ENCODE results near the gene SPCS1. TPM values are rescaled to one million over a fixed set of nuclear protein-coding genes. Genes with fewer than 3 reads are reported as not detected.
A peak's percentile ranks its signal among the peaks of the same experiment; 100 is the strongest.

Gene SPCS1
- total RNA-seq, 1 donor from 2014 or later: 57.9 TPM

DNA sequence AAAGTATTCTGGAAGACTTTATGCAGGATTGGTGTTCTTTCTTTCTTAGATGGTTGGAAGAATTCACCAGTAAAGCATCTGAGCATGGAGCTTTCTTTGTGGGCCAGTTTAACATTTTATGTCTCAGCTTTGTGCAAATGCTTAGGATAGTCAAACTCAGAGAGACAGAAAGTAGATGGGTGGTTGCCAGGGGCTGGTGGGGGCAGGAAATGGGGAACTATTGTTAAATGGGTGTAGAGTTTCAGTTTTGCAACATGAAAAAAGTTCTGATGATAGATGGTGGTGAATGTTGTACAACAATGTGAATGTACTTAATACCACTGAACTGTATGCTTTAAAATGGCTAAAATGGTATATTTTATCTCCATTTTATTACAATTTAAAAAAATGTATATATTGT, 24.8 kb downstream of the SPCS1 start:
- H3K27me3 ChIP-seq (ENCODE audit: control insufficient read depth, insufficient read depth, low read length): no peaks in the 10 kb centered on the region
- peaks cover 4% of the 10 kb centered on the region for H3K36me3 ChIP-seq (ENCODE audit: control insufficient read depth, insufficient read depth, low read length)
- DNase-seq (ENCODE audit: low read depth) (no peak), FAIRE-seq (no peak)
- TF ChIP-seq, protein P1, sequence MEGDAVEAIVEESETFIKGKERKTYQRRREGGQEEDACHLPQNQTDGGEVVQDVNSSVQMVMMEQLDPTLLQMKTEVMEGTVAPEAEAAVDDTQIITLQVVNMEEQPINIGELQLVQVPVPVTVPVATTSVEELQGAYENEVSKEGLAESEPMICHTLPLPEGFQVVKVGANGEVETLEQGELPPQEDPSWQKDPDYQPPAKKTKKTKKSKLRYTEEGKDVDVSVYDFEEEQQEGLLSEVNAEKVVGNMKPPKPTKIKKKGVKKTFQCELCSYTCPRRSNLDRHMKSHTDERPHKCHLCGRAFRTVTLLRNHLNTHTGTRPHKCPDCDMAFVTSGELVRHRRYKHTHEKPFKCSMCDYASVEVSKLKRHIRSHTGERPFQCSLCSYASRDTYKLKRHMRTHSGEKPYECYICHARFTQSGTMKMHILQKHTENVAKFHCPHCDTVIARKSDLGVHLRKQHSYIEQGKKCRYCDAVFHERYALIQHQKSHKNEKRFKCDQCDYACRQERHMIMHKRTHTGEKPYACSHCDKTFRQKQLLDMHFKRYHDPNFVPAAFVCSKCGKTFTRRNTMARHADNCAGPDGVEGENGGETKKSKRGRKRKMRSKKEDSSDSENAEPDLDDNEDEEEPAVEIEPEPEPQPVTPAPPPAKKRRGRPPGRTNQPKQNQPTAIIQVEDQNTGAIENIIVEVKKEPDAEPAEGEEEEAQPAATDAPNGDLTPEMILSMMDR (IDR thresholded peaks at IDR 0.05; ENCODE audit: insufficient read depth, low read length, severe bottlenecking): no peak
- H3K4me3 ChIP-seq (ENCODE audit: low read depth, low read length): no peak overlapping the region

DNA sequence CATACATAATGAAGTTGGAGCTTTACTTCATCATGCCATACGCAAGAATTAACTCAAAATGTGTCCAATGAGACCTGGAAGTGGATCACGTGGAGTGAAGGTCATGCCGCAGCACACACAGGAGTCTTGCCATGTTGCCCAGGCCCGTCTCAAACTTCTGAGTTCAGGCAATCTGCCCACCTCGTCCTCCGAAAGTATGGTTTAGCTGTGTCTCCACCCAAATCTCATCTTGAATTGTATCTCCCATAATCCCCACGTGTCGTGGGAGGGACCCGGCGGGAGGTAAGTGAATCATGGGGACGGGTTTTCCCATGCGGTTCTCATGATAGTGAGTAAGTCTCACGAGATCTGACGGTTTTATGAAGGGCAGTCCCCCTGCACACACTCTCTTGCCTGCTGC, 25.7 kb downstream of the SPCS1 start:
- H3K36me3 ChIP-seq (ENCODE audit: control insufficient read depth, insufficient read depth, low read length): peaks cover 4% of the 10 kb centered on the region
- no peak for FAIRE-seq

DNA sequence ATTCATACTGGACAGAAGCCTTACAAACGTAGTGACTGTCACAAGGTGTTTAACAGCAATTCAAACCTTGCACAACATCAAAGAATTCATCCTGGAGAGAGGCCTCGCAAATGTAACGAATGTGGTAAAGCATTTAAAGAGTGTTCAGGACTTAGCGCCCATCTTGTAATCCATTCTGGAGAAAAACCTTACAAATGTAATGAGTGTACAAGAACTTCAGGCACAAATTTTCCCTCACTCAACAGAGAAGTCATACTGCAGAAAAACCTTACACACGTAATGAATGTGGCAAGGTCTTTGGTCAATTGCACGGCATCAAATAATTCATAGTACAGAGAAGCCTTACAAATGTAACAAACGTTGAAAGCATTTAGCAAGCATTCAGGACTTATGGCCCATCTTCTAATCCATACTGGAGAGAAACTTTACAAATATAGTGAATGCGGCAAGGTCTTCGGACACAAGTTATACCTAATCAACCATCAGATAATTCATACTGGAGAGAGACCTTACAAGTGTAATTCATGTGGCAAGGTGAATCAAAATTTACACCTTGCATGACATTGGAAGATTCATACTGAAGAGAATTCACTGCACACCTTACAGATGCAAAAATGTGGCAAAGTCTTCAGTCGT, 27.5 kb downstream of the SPCS1 start:
- Histone ChIP-seq H3K4me3 (ENCODE audit: low read depth, low read length) (no peak overlapping the region), H3K27me3 (ENCODE audit: control insufficient read depth, insufficient read depth, low read length) (no peaks in the 10 kb centered on the region), H3K36me3 (ENCODE audit: control insufficient read depth, insufficient read depth, low read length) (peaks cover 4% of the 10 kb centered on the region)
- TF ChIP-seq, protein P1 (IDR thresholded peaks at IDR 0.05; ENCODE audit: insufficient read depth, low read length, severe bottlenecking): no peak
- DNase-seq (ENCODE audit: low read depth) (no peak), FAIRE-seq (no peak)

More for the DNA sequence above, 25.7 kb downstream of the SPCS1 start:
- no peak for DNase-seq (ENCODE audit: low read depth)
- Histone ChIP-seq H3K4me3 (ENCODE audit: low read depth, low read length) (no peak overlapping the region), H3K27me3 (ENCODE audit: control insufficient read depth, insufficient read depth, low read length) (no peaks in the 10 kb centered on the region)
- TF ChIP-seq, protein P1 (IDR thresholded peaks at IDR 0.05; ENCODE audit: insufficient read depth, low read length, severe bottlenecking): no peak

DNA sequence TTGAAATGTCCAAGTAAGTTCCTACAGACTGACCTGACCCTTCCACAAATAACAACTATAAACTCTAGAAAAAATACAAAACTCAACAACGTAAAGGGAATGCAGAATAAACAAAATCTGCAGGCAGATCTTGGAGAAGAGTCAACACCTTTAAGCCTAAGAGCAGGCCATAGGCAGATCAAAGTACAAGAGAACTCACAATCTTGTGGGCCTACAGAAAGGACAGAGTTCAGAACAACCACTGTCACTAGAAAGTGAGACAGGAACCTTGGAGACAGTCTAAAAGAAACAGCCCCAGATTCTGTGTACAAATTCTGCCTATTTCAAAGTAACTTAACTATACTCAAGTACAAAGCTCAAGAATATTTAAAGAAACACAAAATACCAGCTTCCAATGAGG, 33.8 kb downstream of the SPCS1 start:
- H3K4me3 ChIP-seq (ENCODE audit: low read depth, low read length): no peak overlapping the region
- DNase-seq (ENCODE audit: low read depth) (no peak), FAIRE-seq (no peak)
- TF ChIP-seq, protein P1 (IDR thresholded peaks at IDR 0.05; ENCODE audit: insufficient read depth, low read length, severe bottlenecking): no peak
- no peaks in the 10 kb centered on the region for H3K36me3 ChIP-seq (ENCODE audit: control insufficient read depth, insufficient read depth, low read length)
- no peaks in the 10 kb centered on the region for H3K27me3 ChIP-seq (ENCODE audit: control insufficient read depth, insufficient read depth, low read length)

DNA sequence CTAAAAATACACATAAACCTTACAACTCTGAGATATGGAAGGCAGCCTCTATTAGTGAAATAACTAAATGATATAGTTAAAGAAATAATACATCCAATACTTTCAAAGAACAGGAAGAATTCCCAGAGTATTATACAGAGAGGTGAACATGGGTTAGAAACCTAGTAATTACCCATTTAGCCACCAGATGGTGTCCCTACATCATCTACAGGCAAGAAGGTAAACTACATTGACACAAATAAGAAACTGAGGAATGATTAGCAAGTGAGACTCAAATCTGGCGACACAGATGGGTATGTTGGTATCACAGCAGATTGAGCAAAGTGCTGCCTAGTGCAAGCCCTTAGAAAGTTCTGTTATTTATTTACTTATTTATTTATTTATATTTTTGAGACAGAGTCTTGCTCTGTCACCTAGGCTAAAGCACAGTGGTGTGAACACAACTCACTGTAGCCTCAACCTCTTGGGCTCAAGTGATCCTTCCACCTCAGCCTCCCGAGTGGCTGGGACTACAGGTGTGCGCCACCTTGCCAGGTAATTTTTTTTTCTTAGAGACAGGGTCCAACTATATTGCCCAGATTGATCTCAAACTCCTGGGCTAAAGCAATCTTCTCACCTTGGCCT, 36.6 kb downstream of the SPCS1 start:
- DNase-seq (ENCODE audit: low read depth) (peak; percentile 48), FAIRE-seq (no peak)
- Histone ChIP-seq H3K4me3 (ENCODE audit: low read depth, low read length) (no peak overlapping the region), H3K27me3 (ENCODE audit: control insufficient read depth, insufficient read depth, low read length) (no peaks in the 10 kb centered on the region), H3K36me3 (ENCODE audit: control insufficient read depth, insufficient read depth, low read length) (peaks cover 4% of the 10 kb centered on the region)
- TF ChIP-seq, protein P1 (IDR thresholded peaks at IDR 0.05; ENCODE audit: insufficient read depth, low read length, severe bottlenecking): peak; percentile 50

All from bronchial epithelial cell (primary cell).